Measurements from ENCODE around the gene UTS2R. TPM values are rescaled to one million over a fixed set of nuclear protein-coding genes. Genes with fewer than 3 reads are reported as not detected.

UTS2R gene
- polyA plus RNA-seq, 1 of the 3 experiments (the other 2 are of a cell fraction): not detected

GRCh38 chr17:82388223-82388921 is 16.8 kb downstream of the UTS2R start (continued):
- TF ChIP-seq TEAD4 (IDR thresholded peaks at IDR 0.05; ENCODE audit: borderline replicate concordance, insufficient read depth) (no peak), FOSL2 (IDR thresholded peaks at IDR 0.05; ENCODE audit: borderline replicate concordance, low read depth) (no peak), TAF1 (IDR thresholded peaks at IDR 0.05; ENCODE audit: borderline replicate concordance, low read depth, low read length) (no peak)

GRCh38 chr17:82388922-82389283 is 17.3 kb downstream of the UTS2R start:
- 89% methylated on average over 21 of the region's 21 CpGs for WGBS (ENCODE audit: low lambda C conversion rate)

More at GRCh38 chr17:82388922-82389283, 17.3 kb downstream of the UTS2R start:
- Histone ChIP-seq H3K9me3 (no peaks in the 10 kb centered on the region), H3K9ac (no peak overlapping the region), H3K4me2 (no peak overlapping the region), H3K9me2 (no peaks in the 10 kb centered on the region), H3K27ac (ENCODE audit: low read depth in 2 of 2, low read length in 1 of 2) (no peak overlapping the region), H4K20me1 (ENCODE audit: insufficient read depth) (peaks cover 8% of the 10 kb centered on the region; the same call in 1 of the 2 replicates), H3K4me3 (ENCODE audit: low read depth in 2 of 2, low read length in 1 of 2) (no peak overlapping the region), H3F3A (replicated peaks; ENCODE audit: insufficient read depth) (peaks cover 4% of the 10 kb centered on the region), H3K79me2 (ENCODE audit: insufficient read depth) (no peaks in the 10 kb centered on the region), H3K36me3 (replicated peaks in 1 of 2; ENCODE audit: control insufficient read depth in 1 of 2, insufficient read depth in 2 of 2, low read length in 1 of 2) (peaks cover 0 to 2% of the 10 kb centered on the region in 2 experiments), H2AFZ (ENCODE audit: low read depth) (no peak overlapping the region), H3K4me1 (ENCODE audit: control insufficient read depth in 1 of 2, insufficient read depth in 2 of 2, low read depth in 1 of 2, low read length in 1 of 2) (peaks cover 6 to 43% of the 10 kb centered on the region in 2 experiments; a peak in 2 of 4 replicates), H3K27me3 (ENCODE audit: insufficient read depth) (no peaks in the 10 kb centered on the region)
- CTCF ChIA-PET: interaction anchor here (0.9 to 1.9 kb wide), 2 partner anchors 10 to 30 kb away, joined by 4 to 6 read pairs; no protein-coding TSS in a partner anchor
- no peak for DNase-seq
- TF ChIP-seq MEF2A (IDR thresholded peaks at IDR 0.05; ENCODE audit: borderline replicate concordance, low read depth) (no peak), POLR2AphosphoS5 (IDR thresholded peaks at IDR 0.05; ENCODE audit: low read depth, low read length) (no peak), PBX3 (IDR thresholded peaks at IDR 0.05) (no peak), GABPA (IDR thresholded peaks at IDR 0.05; ENCODE audit: low read depth) (no peak), SIN3A (IDR thresholded peaks at IDR 0.05; ENCODE audit: borderline replicate concordance, low read depth, low read length) (no peak), RFX5 (IDR thresholded peaks at IDR 0.05; ENCODE audit: low read length) (no peak), REST (IDR thresholded peaks at IDR 0.05; ENCODE audit: low read depth, low read length) (no peak), USF1 (IDR thresholded peaks at IDR 0.05; ENCODE audit: borderline replicate concordance, low read depth) (no peak), FOSL2 (IDR thresholded peaks at IDR 0.05; ENCODE audit: borderline replicate concordance, low read depth) (no peak), YY1 (IDR thresholded peaks at IDR 0.05; ENCODE audit: low read depth) (no peak), MAX (IDR thresholded peaks at IDR 0.05; ENCODE audit: low read depth) (no peak), CTCF (IDR thresholded peaks at IDR 0.05) (no peak), FOXM1 (IDR thresholded peaks at IDR 0.05; ENCODE audit: low read depth) (no peak), RAD21 (IDR thresholded peaks at IDR 0.05; ENCODE audit: low read length) (no peak), GATA2 (CRISPR knock-in tag; IDR thresholded peaks at IDR 0.05) (no peak)
- POLR2A ChIA-PET: no interaction called here
